Fibroblast of skin of left biceps (primary cell): ENCODE data around the gene PRKACG.

Experiments
- DNase-seq, 2 experiments: peaks; one replicate each; pipeline ENCODE4 v3.0.0-alpha.2; 2013; ENCODE audit warnings: low read depth in 2 of 2

The PRKACG gene

DNA sequence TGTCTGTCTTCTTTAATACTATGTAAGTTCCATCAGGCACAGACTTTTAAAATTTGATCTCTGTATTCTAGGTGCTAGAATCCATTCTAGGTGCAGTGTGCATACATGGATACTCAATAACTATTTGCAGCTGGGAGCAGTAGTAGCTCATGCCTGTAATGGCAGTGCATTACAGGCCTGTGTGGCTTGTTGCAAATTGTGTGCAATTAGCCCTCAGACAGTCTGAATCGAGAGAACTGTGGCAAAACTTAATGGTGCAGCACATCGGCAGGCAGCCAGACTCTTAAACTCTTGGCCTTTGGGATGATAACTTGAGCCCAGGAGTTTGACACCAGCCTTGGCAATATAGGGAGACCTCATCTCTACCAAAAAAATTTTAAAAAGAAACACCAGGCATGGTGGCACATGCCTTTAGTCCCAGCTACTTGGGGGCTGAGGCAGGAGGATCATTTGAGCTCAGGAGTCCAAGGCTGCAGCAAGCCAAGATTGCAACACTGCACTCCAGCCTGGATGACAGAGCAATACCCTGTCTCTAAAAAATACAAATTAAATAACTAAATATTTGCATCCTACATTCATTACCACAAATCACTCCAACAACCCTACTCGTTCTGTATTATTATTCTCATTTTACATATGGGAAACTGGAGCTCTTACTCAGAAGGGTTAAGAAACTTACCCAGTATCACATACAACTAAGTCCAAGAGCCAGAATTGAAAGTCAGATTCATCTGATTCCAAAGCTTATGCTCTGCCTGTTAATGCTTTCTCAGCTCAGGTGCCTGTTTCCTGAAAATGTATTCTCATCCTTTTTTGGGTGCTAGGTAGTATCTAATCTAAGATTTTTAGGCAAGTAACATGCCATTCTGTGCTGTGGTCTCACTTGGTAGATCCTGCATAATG is 30.1 kb downstream of the PRKACG start:
- DNase-seq, result no peak

DNA sequence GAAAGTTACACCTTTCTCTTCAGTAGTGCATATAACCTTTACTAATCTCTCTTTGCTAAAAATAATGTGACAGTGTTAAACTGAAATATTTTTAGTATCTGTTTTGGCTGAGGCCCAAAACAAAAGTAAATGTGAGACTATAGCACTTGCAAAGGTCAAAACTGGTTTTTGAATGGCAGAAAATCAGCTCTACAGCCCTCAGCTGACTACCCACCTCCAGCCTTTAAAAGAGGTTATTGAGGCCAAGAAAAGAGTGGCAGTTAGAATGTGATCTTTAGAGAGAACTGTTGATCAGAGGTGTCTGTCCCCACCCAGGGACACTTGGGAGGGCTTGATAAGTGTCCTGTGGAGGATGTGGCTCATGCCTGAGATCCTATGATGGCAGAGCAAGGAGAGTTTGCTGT is 30.9 kb downstream of the PRKACG start:
- no peak for DNase-seq

GRCh38 chr9:68981789-68982188 is 32.1 kb downstream of the PRKACG start:
- no peak for DNase-seq

DNA sequence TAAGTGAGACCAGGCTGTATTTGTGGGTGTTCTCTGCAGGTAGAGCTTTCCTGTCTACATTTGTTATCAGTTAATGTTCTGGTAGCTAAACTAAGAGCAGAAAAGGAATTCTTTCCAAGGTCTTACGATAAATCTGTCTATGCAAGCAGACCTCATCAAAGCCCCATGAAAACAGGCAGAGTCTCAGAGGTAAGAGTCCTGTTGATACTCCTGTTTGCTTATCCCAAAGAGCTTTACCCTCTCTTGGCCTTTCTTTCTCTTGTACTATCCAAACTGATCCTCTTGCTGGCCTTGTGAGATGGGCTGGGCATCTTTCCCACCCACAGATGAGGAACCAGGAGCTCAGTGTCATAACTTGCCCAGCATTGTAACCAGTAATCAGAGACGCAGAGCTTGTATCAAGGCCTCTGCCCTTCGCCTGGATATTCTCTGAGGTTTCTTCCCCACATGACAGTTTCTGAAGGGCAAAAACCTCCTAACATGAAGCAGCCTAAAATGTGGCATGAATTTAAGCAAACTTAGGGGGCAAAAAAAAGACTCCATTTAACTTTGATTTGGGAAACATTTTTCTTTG is 33.5 kb downstream of the PRKACG start:
- no peak for DNase-seq

GRCh38 chr9:68979538-68980314 is 34.2 kb downstream of the PRKACG start:
- DNase-seq, result no peak

DNA sequence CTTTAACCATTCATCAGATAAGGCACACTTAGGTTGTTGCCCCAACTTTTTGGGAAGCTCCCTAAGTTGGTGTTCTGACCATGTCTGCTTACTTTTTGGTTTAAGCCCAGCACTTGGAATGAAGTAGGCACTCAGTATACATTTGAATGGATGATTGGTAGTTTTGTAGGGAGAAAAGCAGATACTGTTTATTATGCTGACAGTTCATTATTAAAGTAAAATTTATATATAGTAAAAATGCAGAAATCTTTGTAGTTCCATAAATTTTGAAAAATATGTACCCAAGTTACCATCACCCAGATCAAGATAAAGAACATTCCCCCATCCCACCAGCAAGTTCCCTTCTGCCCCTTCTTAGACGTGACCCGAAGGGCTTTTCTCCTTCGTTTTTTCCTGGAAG is 35.4 kb downstream of the PRKACG start:
- DNase-seq, result no peak

GRCh38 chr9:68978066-68978465 is 35.8 kb downstream of the PRKACG start:
- DNase-seq, result no peak

DNA sequence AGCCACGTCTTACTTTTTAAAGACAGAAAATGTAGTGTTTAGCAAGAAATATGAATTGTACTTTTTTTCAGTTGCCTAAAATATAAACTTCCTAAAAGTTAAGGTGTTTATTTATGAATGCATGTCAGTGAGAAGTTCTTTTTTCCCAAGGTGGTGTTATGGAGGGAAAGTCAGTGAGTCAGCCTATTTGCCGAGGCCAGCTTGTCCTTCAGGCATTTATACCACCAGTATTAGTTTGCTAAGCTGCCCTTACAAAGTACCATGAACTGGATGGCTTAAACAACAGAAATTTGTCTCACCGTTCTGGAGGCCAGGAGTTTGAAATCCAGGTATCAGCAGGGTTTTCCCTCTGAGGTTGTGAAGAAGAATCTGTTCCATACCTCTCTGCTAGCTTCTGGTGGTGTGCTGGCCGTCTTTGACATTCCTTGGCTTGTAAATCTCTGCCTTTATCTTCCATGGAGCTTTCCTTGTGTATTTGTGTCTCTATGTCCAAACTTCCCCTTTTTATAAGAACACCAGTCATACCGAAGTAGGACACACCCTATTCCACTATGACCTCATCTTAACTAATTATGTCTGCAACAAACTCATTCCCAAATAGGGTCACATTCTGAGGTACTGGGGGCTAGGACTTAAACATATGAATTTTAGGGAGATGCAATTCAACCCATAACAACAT is 38.4 kb downstream of the PRKACG start:
- no peak for DNase-seq

DNA sequence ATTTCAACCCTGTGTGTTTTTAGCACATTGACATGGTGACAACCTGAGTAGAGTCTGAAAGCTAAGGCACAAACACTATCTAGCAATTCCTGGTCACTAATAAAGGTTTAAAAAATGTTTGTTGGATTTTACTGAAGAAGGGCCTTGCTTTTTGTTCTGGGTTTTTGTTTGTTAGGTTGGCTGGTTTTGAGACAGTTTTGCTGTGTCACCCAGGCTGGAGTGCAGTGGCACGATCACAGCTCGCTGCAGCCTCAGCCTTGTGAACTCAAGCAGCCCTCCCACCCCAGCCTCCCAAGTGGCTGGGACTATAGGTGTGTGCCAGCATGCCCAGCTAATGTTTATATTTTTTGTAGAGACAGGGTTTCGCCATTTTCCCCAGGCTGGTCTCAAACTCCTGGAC is 39.0 kb downstream of the PRKACG start:
- DNase-seq, result no peak

GRCh38 chr9:68974431-68974830 is 39.5 kb downstream of the PRKACG start:
- no peak for DNase-seq

DNA sequence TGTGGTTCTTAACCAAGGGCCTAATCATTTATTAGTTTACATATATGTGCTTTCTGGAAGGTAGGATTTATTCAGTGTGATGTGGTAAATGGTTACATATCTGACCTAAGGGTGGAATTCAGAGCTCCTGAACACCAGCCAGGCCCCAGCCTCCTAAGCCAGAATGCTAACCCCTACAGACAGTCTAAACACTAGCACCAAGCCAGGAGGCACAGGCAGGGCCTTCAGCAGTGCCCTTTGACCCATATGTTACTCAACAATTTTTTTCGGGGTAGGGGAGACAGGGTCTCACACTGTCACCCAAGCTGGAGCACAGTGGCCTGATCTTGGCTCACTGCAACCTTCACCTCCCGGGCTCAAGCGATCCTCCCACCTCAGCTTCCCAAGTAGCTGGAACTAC is 40.3 kb downstream of the PRKACG start:
- DNase-seq, result no peak

GRCh38 chr9:68970151-68970550 is 43.8 kb downstream of the PRKACG start:
- DNase-seq, result no peak

DNA sequence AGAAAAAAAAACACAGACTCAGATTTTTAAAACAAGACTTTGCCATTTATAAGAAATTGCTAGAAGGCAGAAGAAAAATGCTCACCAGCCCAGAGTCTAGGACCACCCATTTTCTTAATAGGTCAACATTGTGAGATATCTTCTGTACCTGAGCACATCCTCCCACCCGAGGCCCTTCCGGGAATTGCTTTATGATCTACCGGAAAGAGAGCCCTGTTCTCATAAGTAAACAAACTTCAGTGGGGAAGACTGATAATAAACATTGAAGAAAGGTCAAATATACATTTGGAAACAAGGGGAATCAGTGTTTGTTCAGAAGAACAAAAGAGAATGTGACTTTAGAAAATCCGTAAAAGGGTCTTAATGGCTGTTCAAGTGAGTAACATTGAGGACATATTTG is 44.4 kb downstream of the PRKACG start:
- no peak for DNase-seq

- DNase-seq, result no peak
These were observed 46.1 kb downstream of the PRKACG start for GRCh38 chr9:68967800-68968199.

- DNase-seq, result no peak
These were observed 47.4 kb downstream of the PRKACG start for GRCh38 chr9:68966496-68966944.

- DNase-seq, result no peak
These were observed 49.1 kb downstream of the PRKACG start for GRCh38 chr9:68964765-68965164.

DNA sequence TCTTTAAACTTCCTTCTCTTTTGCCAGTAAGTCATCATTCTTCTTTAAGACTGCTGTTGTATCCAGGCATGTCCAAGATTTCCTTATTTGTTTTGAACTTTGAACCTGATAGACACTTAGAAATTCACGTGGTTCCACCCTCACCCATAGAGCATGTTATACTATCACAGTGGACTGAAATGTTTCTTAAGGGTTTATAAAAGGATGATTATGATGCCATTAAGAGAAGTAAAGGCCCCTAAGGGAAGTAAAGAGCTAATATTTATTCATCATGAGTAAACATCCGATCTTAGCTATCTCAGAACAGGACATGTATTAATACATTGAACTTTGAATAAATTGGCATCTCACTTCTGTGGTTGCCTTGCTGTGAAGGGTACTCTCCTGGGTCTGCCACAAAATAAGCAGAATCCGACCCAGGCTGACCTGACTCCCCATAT is 49.8 kb downstream of the PRKACG start:
- DNase-seq, result no peak

- DNase-seq, result no peak
These were observed 50.5 kb downstream of the PRKACG start for GRCh38 chr9:68963416-68963815.
